ENCODE data around the gene C12orf60.
A peak's percentile ranks its signal among the peaks of the same experiment; 100 is the strongest.

Gene C12orf60

GRCh38 chr12:14839262-14839661 lies 35.8 kb downstream of the C12orf60 start:
- no peak for DNase-seq

GRCh38 chr12:14840616-14841015 lies 37.1 kb downstream of the C12orf60 start:
- no peak for DNase-seq

GRCh38 chr12:14841761-14842160 lies 38.3 kb downstream of the C12orf60 start:
- DNase-seq: peak; percentile 11

- no peak for DNase-seq
Observed at GRCh38 chr12:14842315-14842714, 38.8 kb downstream of the C12orf60 start.

- DNase-seq: no peak
Observed at GRCh38 chr12:14843425-14843887, 40.0 kb downstream of the C12orf60 start, which contains the start of gene ART4. Gene ART4, minus strand, starts transcription at chr12:14843526. Its CDS starts 413 bp downstream, at chr12:14843113.

- DNase-seq: no peak
Observed at GRCh38 chr12:14844401-14844800, 40.9 kb downstream of the C12orf60 start.

- peak; percentile 15 for DNase-seq
Observed at GRCh38 chr12:14845350-14845750, 41.9 kb downstream of the C12orf60 start.

GRCh38 chr12:14846042-14846587 lies 42.6 kb downstream of the C12orf60 start:
- DNase-seq: no peak

- no peak for DNase-seq
Observed at GRCh38 chr12:14846876-14847580, 43.6 kb downstream of the C12orf60 start.

GRCh38 chr12:14849661-14850060 lies 46.2 kb downstream of the C12orf60 start:
- no peak for DNase-seq

GRCh38 chr12:14850929-14851663 lies 47.6 kb downstream of the C12orf60 start:
- no peak for DNase-seq

GRCh38 chr12:14852880-14853279 lies 49.4 kb downstream of the C12orf60 start:
- no peak for DNase-seq

GRCh38 chr12:14853961-14854360 lies 50.5 kb downstream of the C12orf60 start:
- no peak for DNase-seq

- DNase-seq: no peak
Observed at GRCh38 chr12:14854586-14855183, 51.2 kb downstream of the C12orf60 start.

GRCh38 chr12:14858513-14858912 lies 55.0 kb downstream of the C12orf60 start:
- no peak for DNase-seq

- DNase-seq: no peak
Observed at GRCh38 chr12:14860490-14860889, 57.0 kb downstream of the C12orf60 start.

- DNase-seq: no peak
Observed at GRCh38 chr12:14868916-14869506, 65.5 kb downstream of the C12orf60 start.

GRCh38 chr12:14871247-14871646 lies 67.8 kb downstream of the C12orf60 start:
- DNase-seq: no peak

- no peak for DNase-seq
Observed at GRCh38 chr12:14871886-14872285, 68.4 kb downstream of the C12orf60 start.

GRCh38 chr12:14873440-14874185 lies 70.1 kb downstream of the C12orf60 start:
- no peak for DNase-seq

All from 8988T (cell line).